HG03565 (cell line): ENCODE results near the gene TCN2.
"Not testable (repeated sequence)": the region's sequence is repeated elsewhere in the genome, so short reads cannot be mapped to it uniquely, and the experiment has no call there.

ENCODE experiments used
- ATAC-seq: cut with Tn5 transposase; IDR thresholded peaks from one replicate; pipeline ENCODE4 v1.9.1; 2021; ENCODE audit warnings: mild to moderate bottlenecking, moderate library complexity; ENCODE audit not compliant: unreplicated experiment

TCN2 gene

GRCh38 chr22:30609260-30610185, 2.5 kb downstream of the TCN2 start:
- no peak for ATAC-seq

- ATAC-seq: no peak
These were observed 3.3 kb downstream of the TCN2 start for GRCh38 chr22:30610299-30610698.

DNA sequence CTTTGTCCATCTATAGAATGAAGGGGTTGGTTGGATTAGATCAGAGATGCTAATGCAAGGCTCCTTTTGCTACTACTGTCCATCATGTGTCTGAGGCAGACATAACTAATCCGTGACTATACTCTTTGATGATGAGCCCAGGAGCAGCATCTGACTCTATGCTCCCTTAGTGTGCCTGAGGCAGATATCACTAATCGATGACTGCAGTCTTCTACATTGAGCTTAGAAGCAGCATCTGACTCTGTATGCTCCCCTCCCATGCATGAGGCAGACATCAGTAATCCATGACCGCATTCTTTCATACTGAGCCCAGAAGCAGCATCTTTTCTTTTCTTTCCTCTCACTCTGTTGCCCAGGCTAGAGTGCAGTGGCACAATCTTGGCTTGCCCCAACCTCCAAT, 4.2 kb downstream of the TCN2 start:
- no peak for ATAC-seq

DNA sequence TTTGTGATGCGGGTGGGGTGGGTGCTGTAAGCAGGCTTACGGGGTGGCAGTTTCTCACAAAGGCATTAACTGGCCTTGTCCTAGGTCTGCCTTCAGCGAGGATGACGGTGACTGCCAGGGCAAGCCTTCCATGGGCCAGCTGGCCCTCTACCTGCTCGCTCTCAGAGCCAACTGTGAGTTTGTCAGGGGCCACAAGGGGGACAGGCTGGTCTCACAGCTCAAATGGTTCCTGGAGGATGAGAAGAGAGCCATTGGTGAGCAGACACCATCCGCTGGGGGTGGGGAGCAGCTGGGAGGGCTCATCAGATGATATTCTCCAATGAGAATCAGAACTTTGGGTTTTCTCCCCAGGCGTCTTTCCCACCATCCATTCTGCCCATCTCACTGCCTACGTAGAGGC, 5.8 kb downstream of the TCN2 start:
- ATAC-seq: no peak

- ATAC-seq: no peak
These were observed 7.3 kb downstream of the TCN2 start for GRCh38 chr22:30614268-30614667.

GRCh38 chr22:30614879-30615278, 7.9 kb downstream of the TCN2 start:
- no peak for ATAC-seq

DNA sequence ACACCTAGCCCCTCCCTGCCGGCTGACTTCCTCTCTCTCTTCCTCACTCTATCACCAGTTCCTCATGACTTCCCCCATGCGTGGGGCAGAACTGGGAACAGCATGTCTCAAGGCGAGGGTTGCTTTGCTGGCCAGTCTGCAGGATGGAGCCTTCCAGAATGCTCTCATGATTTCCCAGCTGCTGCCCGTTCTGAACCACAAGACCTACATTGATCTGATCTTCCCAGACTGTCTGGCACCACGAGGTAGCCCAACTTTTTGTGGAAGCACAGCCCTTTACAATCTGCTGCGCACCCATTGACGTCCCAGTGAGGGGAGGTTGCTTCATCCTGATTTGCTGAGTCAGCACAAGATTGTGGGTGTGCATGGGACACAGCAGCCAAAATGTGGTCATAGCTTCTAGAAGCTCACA, 8.6 kb downstream of the TCN2 start:
- ATAC-seq: no peak

DNA sequence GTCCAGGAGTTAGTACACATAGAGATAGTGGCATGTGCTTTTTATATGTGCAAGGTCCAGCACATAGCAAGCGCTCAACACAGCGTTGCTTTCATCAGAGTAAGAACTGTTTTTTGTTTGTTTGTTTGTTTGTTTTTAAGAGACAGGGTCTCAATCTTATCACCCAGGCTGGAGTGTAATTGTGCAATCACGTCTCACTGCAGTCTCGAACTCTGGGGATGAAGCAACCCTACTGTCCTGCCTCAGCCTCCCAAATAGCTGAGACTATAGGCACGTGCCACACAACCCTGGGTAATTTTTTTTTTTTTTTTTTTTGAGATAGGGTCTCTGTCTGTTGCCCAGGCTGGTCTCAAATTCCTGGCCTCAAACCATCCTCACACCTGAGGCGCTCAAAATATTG, 10.8 kb downstream of the TCN2 start:
- no peak for ATAC-seq

GRCh38 chr22:30619909-30620308, 12.9 kb downstream of the TCN2 start:
- not testable (repeated sequence) for ATAC-seq

GRCh38 chr22:30626413-30626812, 19.4 kb downstream of the TCN2 start:
- no peak for ATAC-seq

DNA sequence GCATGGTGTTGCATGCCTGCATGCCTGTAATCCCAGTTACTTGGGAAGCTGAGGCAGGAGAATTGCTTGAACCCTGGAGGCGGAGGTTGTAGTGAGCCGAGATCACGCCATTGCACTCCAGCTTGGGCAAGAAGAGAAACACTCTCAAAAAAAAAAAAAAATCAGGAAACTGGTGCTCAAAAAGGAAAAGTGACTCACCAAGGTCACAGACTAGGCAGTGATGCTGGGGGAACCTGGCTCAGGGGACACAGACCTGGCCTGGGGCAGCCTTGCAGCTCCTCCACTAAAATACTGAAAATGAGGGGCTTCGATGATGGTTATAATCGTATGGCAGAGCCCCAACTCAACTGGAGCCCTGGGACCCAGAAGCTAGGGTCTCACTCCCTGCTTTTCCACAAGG, 20.5 kb downstream of the TCN2 start:
- no peak for ATAC-seq

DNA sequence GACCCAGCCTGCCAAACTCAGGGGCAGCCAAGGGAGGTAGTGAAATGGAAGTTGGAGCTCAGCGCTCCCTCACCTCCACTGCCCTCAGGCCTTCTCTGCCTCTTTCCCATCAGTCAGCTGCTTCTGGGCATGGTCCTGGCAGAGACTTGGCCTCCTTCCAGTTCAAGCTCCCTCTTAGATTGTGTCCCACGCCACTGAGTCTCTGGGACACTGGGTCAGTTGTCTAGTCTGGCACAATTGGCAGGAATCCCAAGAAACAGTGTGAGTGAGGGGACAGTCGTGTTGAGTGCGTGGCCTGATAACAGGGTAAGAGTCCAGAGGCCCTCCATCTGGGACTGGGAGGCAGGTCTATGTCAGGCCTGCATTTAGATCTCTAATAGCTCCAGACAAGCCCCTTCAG, 21.5 kb downstream of the TCN2 start:
- ATAC-seq: no peak

GRCh38 chr22:30631469-30631868, 24.5 kb downstream of the TCN2 start:
- ATAC-seq: not testable (repeated sequence)

DNA sequence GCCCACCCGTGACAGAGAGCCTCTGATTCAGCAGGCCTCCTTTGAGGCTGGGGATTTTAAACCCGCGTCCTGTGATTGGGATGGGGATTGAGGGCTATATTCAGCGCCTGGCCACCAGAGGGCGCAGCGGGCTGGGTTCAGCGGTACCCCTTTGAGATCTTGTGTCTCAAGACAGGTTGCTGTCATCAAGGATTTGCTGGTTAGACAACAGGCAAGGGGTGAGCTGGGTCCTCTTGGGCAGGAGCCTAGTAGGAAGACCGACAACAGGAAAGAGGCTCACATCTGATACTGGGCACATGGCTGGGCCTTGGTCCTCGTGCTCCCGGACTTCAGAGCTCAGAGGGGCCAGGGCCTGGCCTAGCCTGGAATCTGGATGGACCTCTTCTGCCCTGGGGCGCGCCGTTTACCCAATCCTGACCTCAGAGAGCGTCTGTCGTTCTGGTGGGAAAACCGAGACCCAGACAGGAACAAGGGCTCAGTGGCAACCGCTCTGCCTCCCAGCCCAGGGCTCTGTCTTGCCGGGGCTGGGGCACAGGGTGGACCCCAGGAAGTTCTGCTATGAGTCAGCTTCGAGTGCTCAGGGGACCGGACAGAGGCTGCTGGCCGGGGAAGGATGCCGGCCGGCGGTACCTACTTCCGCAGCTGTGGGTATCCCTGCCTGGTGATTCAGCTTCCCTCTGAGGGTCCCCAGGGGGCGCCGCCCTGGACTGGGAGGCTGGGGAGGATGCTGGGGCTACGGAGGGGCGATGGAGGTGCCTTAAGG, 27.7 kb downstream of the TCN2 start:
- peak; percentile 50 for ATAC-seq

GRCh38 chr22:30635273-30636225, 28.6 kb downstream of the TCN2 start, which contains the start of gene SLC35E4:
TSS of gene SLC35E4 (plus strand) at chr22:30635781. CDS start at chr22:30636451, 670 bp downstream.
- peak; percentile 38 for ATAC-seq

- ATAC-seq: no peak
These were observed 29.5 kb downstream of the TCN2 start for GRCh38 chr22:30636226-30637077.

GRCh38 chr22:30637701-30638114, 30.7 kb downstream of the TCN2 start:
- no peak for ATAC-seq

GRCh38 chr22:30640361-30640760, 33.4 kb downstream of the TCN2 start:
- ATAC-seq: no peak

- no peak for ATAC-seq
These were observed 34.0 kb downstream of the TCN2 start for GRCh38 chr22:30640839-30641430.
